ENCODE data around the gene PPP6R1.

GRCh38 chr19:55188625-55189024 is 70.2 kb downstream of the PPP6R1 start:
- TF ChIP-seq POLR2AphosphoS5 (IDR thresholded peaks at IDR 0.05; ENCODE audit: insufficient read depth in 1 of 2, low read depth in 1 of 2) (no peak), CTCF (IDR thresholded peaks at IDR 0.05) (no peak)

Data from vagina (tissue), 2 donors.